H9 (cell line): Measurements from ENCODE around the gene FBXL2. TPM values are rescaled to one million over a fixed set of nuclear protein-coding genes. Genes with fewer than 3 reads are reported as not detected.

Source experiments
- DNase-seq: peaks from one replicate; pipeline ENCODE4 v3.0.0-alpha.2; 2017
- H2AFZ ChIP-seq: one replicate; pipeline ENCODE4 v1.6.1; 2013; ENCODE audit warnings: mild to moderate bottlenecking, low read length, control low read depth, moderate library complexity
- H2AK5ac ChIP-seq: 2 replicates; pipeline ENCODE4 v1.6.1; 2013; ENCODE audit warnings: low read length, control low read depth, mixed read lengths; ENCODE audit not compliant: insufficient read length
- H2BK120ac ChIP-seq: one replicate; pipeline ENCODE4 v1.6.1; 2013; ENCODE audit warnings: low read depth, mild to moderate bottlenecking, low read length, control low read depth, inconsistent platforms; ENCODE audit not compliant: poor library complexity, severe bottlenecking
- H2BK12ac ChIP-seq: 2 replicates; pipeline ENCODE4 v1.6.1; 2013; ENCODE audit warnings: low read length, control low read depth, mixed read lengths, low read depth; ENCODE audit not compliant: insufficient read length
- H2BK15ac ChIP-seq: 2 replicates; pipeline ENCODE4 v1.6.1; 2013; ENCODE audit warnings: low read depth, low read length, control low read depth
- H2BK20ac ChIP-seq: one replicate; pipeline ENCODE4 v1.6.1; 2013; ENCODE audit warnings: low read depth, mild to moderate bottlenecking, low read length, control low read depth, inconsistent platforms; ENCODE audit not compliant: poor library complexity, severe bottlenecking
- H2BK5ac ChIP-seq: 2 replicates; pipeline ENCODE4 v1.6.1; 2013; ENCODE audit warnings: low read length, control low read depth, mixed read lengths; ENCODE audit not compliant: insufficient read length
- H3K14ac ChIP-seq: 2 replicates; pipeline ENCODE4 v1.6.1; 2013; ENCODE audit warnings: low read length, control low read depth; ENCODE audit not compliant: insufficient read depth
- H3K18ac ChIP-seq: 2 replicates; pipeline ENCODE4 v1.6.1; 2013; ENCODE audit warnings: low read depth, mild to moderate bottlenecking, mixed read lengths, low read length, control low read depth; ENCODE audit not compliant: insufficient read length
- H3K23ac ChIP-seq: 2 replicates; pipeline ENCODE4 v1.6.1; 2013; ENCODE audit warnings: low read length, control low read depth, mixed read lengths, low read depth; ENCODE audit not compliant: insufficient read length
- H3K23me2 ChIP-seq: 2 replicates; pipeline ENCODE4 v1.6.1; 2013; ENCODE audit warnings: low read depth, mild to moderate bottlenecking, mixed read lengths, low read length, control low read depth; ENCODE audit not compliant: insufficient read length, poor library complexity, severe bottlenecking
- H3K27ac ChIP-seq: 2 replicates; pipeline ENCODE4 v1.5.1; 2013; ENCODE audit warnings: low read length, control low read depth, mixed read lengths, low read depth; ENCODE audit not compliant: insufficient read length
- H3K27me3 ChIP-seq: 2 replicates; pipeline ENCODE4 v1.6.1; 2013; ENCODE audit warnings: low read length, control low read depth, inconsistent platforms; ENCODE audit not compliant: insufficient read depth
- H3K4ac ChIP-seq: 2 replicates; pipeline ENCODE4 v1.6.1; 2013; ENCODE audit warnings: low read depth, mild to moderate bottlenecking, control low read depth, inconsistent platforms, low read length, moderate library complexity
- H3K4me1 ChIP-seq: 2 replicates; pipeline ENCODE4 v1.6.1; 2013; ENCODE audit warnings: low read length, control low read depth, inconsistent platforms; ENCODE audit not compliant: insufficient read depth
- H3K4me2 ChIP-seq: 2 replicates; pipeline ENCODE4 v1.6.1; 2013; ENCODE audit warnings: low read length, control low read depth, mixed read lengths; ENCODE audit not compliant: insufficient read length, insufficient read depth
- H3K56ac ChIP-seq: 2 replicates; pipeline ENCODE4 v1.6.1; 2013; ENCODE audit warnings: low read depth, mild to moderate bottlenecking, mixed read lengths, low read length, control low read depth; ENCODE audit not compliant: insufficient read length
- H3K79me1 ChIP-seq: 2 replicates; pipeline ENCODE4 v1.6.1; 2013; ENCODE audit warnings: low read depth, mild to moderate bottlenecking, moderate library complexity, low read length, control low read depth, inconsistent platforms; ENCODE audit not compliant: insufficient read depth, poor library complexity, severe bottlenecking
- H3K79me2 ChIP-seq: 2 replicates; pipeline ENCODE4 v1.6.1; 2013; ENCODE audit warnings: low read length, control low read depth, inconsistent platforms; ENCODE audit not compliant: insufficient read depth
- H3K9ac ChIP-seq: 2 replicates; pipeline ENCODE4 v1.6.1; 2013; ENCODE audit warnings: low read length, control low read depth, mixed read lengths; ENCODE audit not compliant: insufficient read length; ENCODE audit errors: extremely low read depth
- H3K9me3 ChIP-seq: one replicate; pipeline ENCODE4 v1.6.1; 2013; ENCODE audit warnings: low read depth, low read length, inconsistent platforms; ENCODE audit not compliant: control insufficient read depth
- H3T11ph ChIP-seq: one replicate; pipeline ENCODE4 v1.6.1; 2013; ENCODE audit warnings: mild to moderate bottlenecking, low read length, control low read depth, inconsistent platforms
- H4K20me1 ChIP-seq: one replicate; pipeline ENCODE4 v1.6.1; 2013; ENCODE audit not compliant: control insufficient read depth, insufficient read length, insufficient read depth
- H4K5ac ChIP-seq: 2 replicates; pipeline ENCODE4 v1.6.1; 2013; ENCODE audit warnings: low read depth, mild to moderate bottlenecking, mixed read lengths, low read length, control low read depth; ENCODE audit not compliant: insufficient read length
- H4K8ac ChIP-seq: replicated peaks from 2 replicates; pipeline ENCODE4 v1.6.1; 2013; ENCODE audit warnings: low read length, control low read depth, mixed read lengths, low read depth; ENCODE audit not compliant: insufficient read length
- H4K91ac ChIP-seq: 2 replicates; pipeline ENCODE4 v1.6.1; 2013; ENCODE audit warnings: low read depth, mild to moderate bottlenecking, moderate library complexity, mixed read lengths, low read length, control low read depth; ENCODE audit not compliant: insufficient read length
- H3K27ac Mint-ChIP-seq, 3 experiments: 2 replicates in 2 of 3; 3 replicates in 1 of 3; pipeline ENCODE4 v1.8.0; 2020 to 2021; ENCODE audit warnings: mixed read lengths in 3 of 3, mild to moderate bottlenecking in 1 of 3, moderate library complexity in 1 of 3
- H3K27me3 Mint-ChIP-seq: 2 replicates; pipeline ENCODE4 v1.8.0; 2021; ENCODE audit warnings: low read depth, mild to moderate bottlenecking, moderate library complexity, mixed read lengths
- H3K36me3 Mint-ChIP-seq, 3 experiments: 2 replicates in 2 of 3; 3 replicates in 1 of 3; pipeline ENCODE4 v1.8.0; 2020 to 2021; ENCODE audit warnings: low read depth in 3 of 3, mixed read lengths in 3 of 3; ENCODE audit not compliant: insufficient read depth in 1 of 3
- H3K4me1 Mint-ChIP-seq, 2 experiments: 2 replicates each; pipeline ENCODE4 v1.8.0; 2020; ENCODE audit warnings: mixed read lengths in 2 of 2
- H3K4me3 Mint-ChIP-seq, 2 experiments: 2 replicates in 1 of 2; 3 replicates in 1 of 2; pipeline ENCODE4 v1.8.0; 2020 to 2021; ENCODE audit warnings: mild to moderate bottlenecking in 2 of 2, mixed read lengths in 2 of 2, moderate library complexity in 1 of 2
- H3K9me3 Mint-ChIP-seq, 2 experiments: 2 replicates in 1 of 2; 3 replicates in 1 of 2; pipeline ENCODE4 v1.8.0; 2020; ENCODE audit warnings: mild to moderate bottlenecking in 2 of 2, mixed read lengths in 2 of 2, moderate library complexity in 1 of 2
- WGBS: extraction: QIAGEN DNeasy Blood & Tissue Kit; methylation state at CpG from one replicate; pipeline ENCODE4 v1.1.7; 2013; ENCODE audit warnings: missing lambda C conversion rate, low lambda C conversion rate, mixed read lengths; ENCODE audit not compliant: insufficient read length; ENCODE audit errors: extremely low coverage; 5-methylcytosine and 5-hydroxymethylcytosine counted together
- total RNA-seq: library from RNA; stranded (reverse); gene quantifications from 2 replicates; pipeline ENCODE4 v1.2.1, GENCODE V29; 2021
- TF ChIP-seq, protein P1 (sequence below): fragments of 200-600 bp; sonication (generic); conservative IDR thresholded peaks from 3 replicates; pipeline ENCODE4 v1.8.0; 2021; ENCODE audit warnings: antibody characterized with exemption, mild to moderate bottlenecking

Gene FBXL2
- total RNA-seq, 1 experiment from 2014 or later, result 2.7 TPM

DNA sequence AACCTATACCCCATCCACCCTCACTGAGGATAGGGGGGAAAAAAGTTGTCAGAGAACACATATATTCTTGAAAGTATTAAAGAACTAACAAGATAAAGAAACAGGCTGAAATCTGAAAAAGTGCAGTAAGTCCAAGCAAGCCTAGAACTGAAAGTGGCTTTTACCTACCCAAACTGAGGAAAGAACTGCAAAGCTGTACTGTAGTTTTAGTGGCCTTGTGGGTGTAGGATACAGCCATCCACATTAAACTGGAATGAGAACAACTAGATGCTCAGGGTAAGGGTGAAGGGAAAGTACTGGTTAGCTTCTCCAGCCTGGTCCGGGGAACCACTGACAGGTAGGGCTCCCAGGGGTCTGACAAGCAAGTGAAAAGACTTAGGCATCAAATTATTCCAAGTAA is 152.8 kb downstream of the FBXL2 start:
- Histone ChIP-seq H3K4me2 (no peak overlapping the region), H3K14ac (no peak overlapping the region), H3K18ac (no peak overlapping the region), H2BK12ac (no peak overlapping the region), H3K56ac (no peak overlapping the region), H3K4me1 (peaks cover 16% of the 10 kb centered on the region), H3T11ph (no peak overlapping the region), H3K27ac (no peak overlapping the region), H4K20me1 (no peaks in the 10 kb centered on the region), H3K27me3 (no peaks in the 10 kb centered on the region), H3K79me2 (peaks cover 53% of the 10 kb centered on the region), H2BK120ac (no peak overlapping the region), H3K9me3 (no peaks in the 10 kb centered on the region), H2AK5ac (no peak overlapping the region), H4K8ac (no peak overlapping the region), H4K5ac (no peak overlapping the region), H4K91ac (no peak overlapping the region), H2BK15ac (no peak overlapping the region), H3K23ac (no peak overlapping the region), H3K4ac (no peak overlapping the region), H3K9ac (no peak overlapping the region), H2BK5ac (no peak overlapping the region), H2BK20ac (no peak overlapping the region), H3K23me2 (no peaks in the 10 kb centered on the region), H2AFZ (no peak overlapping the region), H3K79me1 (peaks cover 10% of the 10 kb centered on the region)
- Mint-ChIP-seq H3K36me3 (peaks cover 2 to 3% (median 2%) of the 10 kb centered on the region in 3 experiments; a peak in 6 of 7 replicates), H3K4me1 (peaks cover 68 to 73% of the 10 kb centered on the region in 2 experiments), H3K27ac (peak overlapping the region in 2 of 3 experiments; percentile 21 to 37; a peak in 3 of 7 replicates), H3K4me3 (no peak overlapping the region), H3K9me3 (no peaks in the 10 kb centered on the region), H3K27me3 (no peaks in the 10 kb centered on the region)
- TF ChIP-seq, protein P1, sequence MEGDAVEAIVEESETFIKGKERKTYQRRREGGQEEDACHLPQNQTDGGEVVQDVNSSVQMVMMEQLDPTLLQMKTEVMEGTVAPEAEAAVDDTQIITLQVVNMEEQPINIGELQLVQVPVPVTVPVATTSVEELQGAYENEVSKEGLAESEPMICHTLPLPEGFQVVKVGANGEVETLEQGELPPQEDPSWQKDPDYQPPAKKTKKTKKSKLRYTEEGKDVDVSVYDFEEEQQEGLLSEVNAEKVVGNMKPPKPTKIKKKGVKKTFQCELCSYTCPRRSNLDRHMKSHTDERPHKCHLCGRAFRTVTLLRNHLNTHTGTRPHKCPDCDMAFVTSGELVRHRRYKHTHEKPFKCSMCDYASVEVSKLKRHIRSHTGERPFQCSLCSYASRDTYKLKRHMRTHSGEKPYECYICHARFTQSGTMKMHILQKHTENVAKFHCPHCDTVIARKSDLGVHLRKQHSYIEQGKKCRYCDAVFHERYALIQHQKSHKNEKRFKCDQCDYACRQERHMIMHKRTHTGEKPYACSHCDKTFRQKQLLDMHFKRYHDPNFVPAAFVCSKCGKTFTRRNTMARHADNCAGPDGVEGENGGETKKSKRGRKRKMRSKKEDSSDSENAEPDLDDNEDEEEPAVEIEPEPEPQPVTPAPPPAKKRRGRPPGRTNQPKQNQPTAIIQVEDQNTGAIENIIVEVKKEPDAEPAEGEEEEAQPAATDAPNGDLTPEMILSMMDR, result no peak
- no peak for DNase-seq
- WGBS, result no CpG with 5 or more reads among the region's 1 CpG
